HepG2 (cell line): Measurements from ENCODE around the gene CBX2. TPM values are rescaled to one million over a fixed set of nuclear protein-coding genes. Genes with fewer than 3 reads are reported as not detected.

Experiments used
- ATAC-seq: fragments of 200-7000 bp; cut with Tn5 transposase; 3 replicates; pipeline ENCODE4 v1.9.1; 2020; ENCODE audit warnings: mild to moderate bottlenecking, moderate library complexity
- BruUV-seq: library from RNA; stranded (reverse); fragments of 400-500 nt; replicated peaks from 2 replicates; lab custom pipeline; 2021; lab: Mats Ljungman, UMichigan
- CTCF ChIA-PET: fragments of 300-600 bp; formaldehyde crosslinking; extraction: SDS; loops from one replicate; lab custom pipeline; 2021; ENCODE audit warnings: low total read pairs, inconsistent platforms, low intra/inter-chr PET ratio; lab: Yijun Ruan, JAX
- POLR2A ChIA-PET: fragments of 350-600 bp; sonication (Branson Sonifier 250); formaldehyde crosslinking; loops from one replicate; lab custom pipeline; 2020; ENCODE audit warnings: antibody characterized with exemption, inconsistent platforms; lab: Yijun Ruan, JAX
- DNase-seq: peaks from one replicate; pipeline ENCODE4 v3.0.0-alpha.2; 2015; ENCODE audit warnings: low spot score
- FAIRE-seq: peaks from 3 replicates; lab custom pipeline; 2011; peaks lifted over from hg19 to GRCh38; lab: Jason Lieb, UNC
- H2AFZ ChIP-seq: one replicate; pipeline ENCODE4 v1.6.1; 2011; ENCODE audit warnings: low read length, inconsistent platforms
- H3K27ac ChIP-seq: fragments of 300-600 bp; 3 replicates; pipeline ENCODE4 v1.8.0; 2011; ENCODE audit warnings: mixed run types, mild to moderate bottlenecking, mixed read lengths, low read length, inconsistent platforms; ENCODE audit not compliant: insufficient read depth; ENCODE audit errors: extremely low read length
- H3K27me3 ChIP-seq, 2 experiments: fragments of 200-600 bp in 1 of 2; 2 replicates in 1 of 2; 3 replicates in 1 of 2; pipeline versions ENCODE4 v1.6.0 to v1.8.0; 2011; ENCODE audit warnings: low read length in 2 of 2, mild to moderate bottlenecking in 2 of 2, moderate library complexity in 2 of 2, inconsistent platforms in 1 of 2; ENCODE audit not compliant: insufficient read depth in 2 of 2, control insufficient read depth in 1 of 2
- H3K36me3 ChIP-seq, 2 experiments: fragments of 200-600 bp in 1 of 2; replicated peaks in 1 of 2; 2 replicates in 1 of 2; 3 replicates in 1 of 2; pipeline versions ENCODE4 v1.5.1 to v1.8.0; 2011; ENCODE audit warnings: low read length in 2 of 2, inconsistent platforms in 1 of 2; ENCODE audit not compliant: insufficient read depth in 2 of 2, control insufficient read depth in 1 of 2
- H3K4me1 ChIP-seq: 2 replicates; pipeline ENCODE4 v1.5.1; 2012; ENCODE audit warnings: low read length, inconsistent platforms; ENCODE audit not compliant: insufficient read depth
- H3K4me2 ChIP-seq: 2 replicates; pipeline ENCODE4 v1.6.0; 2011; ENCODE audit warnings: low read depth, low read length, inconsistent platforms
- H3K4me3 ChIP-seq, 3 experiments: fragments of 200-600 bp in 1 of 3; sonication (generic), shearing (Covaris generic) in 1 of 3; replicated peaks in 1 of 3; 2 replicates each; pipeline ENCODE4 v1.5.1; 2011 to 2016; ENCODE audit warnings: low read length in 3 of 3, inconsistent platforms in 2 of 3, low read depth in 2 of 3, mild to moderate bottlenecking in 2 of 3, control low read depth in 1 of 3, mixed read lengths in 1 of 3; ENCODE audit not compliant: insufficient read depth in 1 of 3
- H3K79me2 ChIP-seq: one replicate; pipeline ENCODE4 v1.6.1; 2011; ENCODE audit warnings: low read length, inconsistent platforms; ENCODE audit not compliant: insufficient read depth
- H3K9ac ChIP-seq: 2 replicates; pipeline ENCODE4 v1.6.0; 2011; ENCODE audit warnings: mild to moderate bottlenecking, low read depth, low read length, inconsistent platforms; ENCODE audit not compliant: insufficient read depth
- H3K9me3 ChIP-seq: 2 replicates; pipeline ENCODE4 v1.5.1; 2012; ENCODE audit warnings: mild to moderate bottlenecking, low read length
- H4K20me1 ChIP-seq: 2 replicates; pipeline ENCODE4 v1.6.0; 2011; ENCODE audit warnings: inconsistent platforms, mild to moderate bottlenecking, low read length, moderate library complexity; ENCODE audit not compliant: insufficient read depth
- ADNP ChIP-seq: sonication (generic); formaldehyde crosslinking; IDR thresholded peaks from 2 replicates; pipeline ENCODE4 v1.4.0; 2020; ENCODE audit warnings: missing genetic modification reagents
- BORCS8-MEF2B ChIP-seq: sonication (generic); formaldehyde crosslinking; IDR thresholded peaks from 2 replicates; pipeline ENCODE4 v1.8.0; 2022; ENCODE audit warnings: mild to moderate bottlenecking, missing genetic modification reagents
- CEBPB ChIP-seq: IDR thresholded peaks from 2 replicates; pipeline ENCODE4 v1.6.1; 2011; ENCODE audit warnings: low read depth, low read length, improper control_type of control experiment, borderline replicate concordance
- HNRNPL ChIP-seq: fragments of 200-400 bp; formaldehyde crosslinking; IDR thresholded peaks from 2 replicates; pipeline ENCODE4 v1.6.1; 2017; ENCODE audit warnings: mild to moderate bottlenecking, low read depth, low read length
- HOXA3 ChIP-seq: sonication (generic); formaldehyde crosslinking; IDR thresholded peaks from 2 replicates; pipeline ENCODE4 v1.5.0; 2020; ENCODE audit warnings: missing genetic modification reagents
- KLF13 ChIP-seq: sonication (generic); formaldehyde crosslinking; IDR thresholded peaks from 2 replicates; pipeline ENCODE4 v1.4.0; 2020; ENCODE audit warnings: mild to moderate bottlenecking, missing genetic modification reagents
- NBN ChIP-seq: fragments of 450-650 bp; conservative IDR thresholded peaks from 2 replicates; pipeline ENCODE4 v1.6.1; 2017
- NR2C2 ChIP-seq: sonication (generic); formaldehyde crosslinking; IDR thresholded peaks from 2 replicates; pipeline ENCODE4 v1.4.0; 2020; ENCODE audit warnings: missing genetic modification reagents, mild to moderate bottlenecking, moderate library complexity, borderline replicate concordance
- RARA ChIP-seq: IDR thresholded peaks from 2 replicates; pipeline ENCODE4 v1.6.1; 2016; ENCODE audit warnings: missing genetic modification reagents, missing compliant biosample characterization
- ZBTB38 ChIP-seq: sonication (generic); formaldehyde crosslinking; IDR thresholded peaks from 2 replicates; pipeline ENCODE4 v1.5.1; 2020; ENCODE audit warnings: mild to moderate bottlenecking, missing genetic modification reagents
- ZNF816 ChIP-seq: sonication (generic); formaldehyde crosslinking; IDR thresholded peaks from 2 replicates; pipeline ENCODE4 v1.8.0; 2022; ENCODE audit warnings: missing genetic modification reagents, mild to moderate bottlenecking, borderline replicate concordance
- WGBS: methylation state at CpG from one replicate; pipeline ENCODE4 v1.1.6; 2017; ENCODE audit warnings: low lambda C conversion rate; 5-methylcytosine and 5-hydroxymethylcytosine counted together
- in situ Hi-C: cut with HindIII; loops from 2 replicates; pipeline ENCODE4 v1.10.0; 2017; ENCODE audit warnings: low pct_unique_long_range_greater_than_20kb; ENCODE audit not compliant: extremely low pct_ligation_motif_present
- intact Hi-C: fragments of 100-400 bp; cut with micrococcal nuclease; formaldehyde crosslinking; loops from one replicate; pipeline ENCODE4 v1.10.0; 2022; ENCODE audit not compliant: unreplicated experiment
- polyA plus RNA-seq, 8 experiments: library from polyadenylated mRNA; depleted of rRNA in 3 of 8; stranded (reverse) in 7 of 8; unstranded in 1 of 8; fragments of >200 nt; fragmentation: Illumina TruSeq in 4 of 8; extraction: Trizol in 4 of 8; gene quantifications; 2 replicates each; pipeline versions ENCODE4 v1.2.1 to v1.2.3, GENCODE V29; 2011 to 2016; ENCODE audit warnings: low read depth in 4 of 8, missing spikeins in 1 of 8, mixed read lengths in 1 of 8; ENCODE audit not compliant: insufficient read depth in 1 of 8
- total RNA-seq, 5 experiments: library from RNA; depleted of rRNA; stranded (reverse); fragments of >200 nt; fragmentation: Illumina TruSeq; extraction: Trizol; gene quantifications; 2 replicates each; pipeline ENCODE4 v1.2.3, GENCODE V29; 2016; ENCODE audit warnings: low read depth in 1 of 5

CBX2 gene
- total and polyA plus RNA-seq, 2 of the 13 experiments (the other 11 are each of a cell fraction or from before 2014, with no cell fraction given), result 14.5 to 31.1 TPM

DNA sequence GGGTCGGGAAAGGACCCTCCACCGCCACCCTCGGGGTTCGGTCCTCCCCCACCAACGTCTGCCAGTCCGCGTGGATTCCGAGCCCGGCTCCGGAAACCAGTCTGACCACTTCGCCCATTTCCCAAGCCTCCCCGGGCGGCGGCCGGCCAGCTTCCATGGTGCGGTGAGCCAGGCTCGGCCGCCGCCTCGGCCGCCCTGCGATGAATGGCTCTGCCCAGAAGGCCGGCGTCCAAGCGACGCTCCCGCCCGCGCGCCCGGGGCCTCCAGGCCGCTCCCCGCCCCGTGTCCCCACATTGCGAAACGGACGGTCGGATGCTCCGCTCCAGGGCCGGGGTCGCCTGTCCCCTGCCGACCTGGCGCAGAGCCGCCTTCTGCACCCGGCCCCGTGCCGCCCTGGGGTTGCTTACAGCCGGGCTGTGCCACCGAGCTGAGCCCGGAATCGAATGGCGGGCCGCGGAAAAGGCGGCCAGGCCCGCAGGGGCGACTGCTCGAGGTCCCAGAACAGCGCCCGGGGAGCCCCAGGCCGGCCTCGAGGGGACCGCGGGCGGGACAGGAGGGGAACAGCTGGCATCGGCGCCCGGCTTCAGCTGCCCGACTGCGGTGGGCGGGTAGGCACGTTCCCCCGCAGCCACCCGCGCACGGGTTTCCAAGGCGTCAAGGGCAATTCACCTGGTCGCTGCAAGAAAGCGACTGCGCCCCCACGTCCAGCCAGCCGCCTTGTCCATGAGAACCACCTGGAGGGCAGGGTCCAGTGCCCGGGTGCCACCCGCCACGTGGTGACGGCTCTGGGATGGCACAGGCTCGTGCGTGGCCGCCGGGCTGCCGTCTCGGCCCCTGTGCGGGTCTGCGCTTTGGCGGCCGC lies 37.3 kb downstream of the CBX2 start:
- Histone ChIP-seq H4K20me1 (no peaks in the 10 kb centered on the region), H2AFZ (no peak overlapping the region), H3K36me3 (no peaks in the 10 kb centered on the region), H3K27ac (no peak overlapping the region), H3K4me3 (no peak overlapping the region), H3K79me2 (no peaks in the 10 kb centered on the region), H3K4me2 (no peak overlapping the region), H3K27me3 (peaks cover 9 to 59% of the 10 kb centered on the region in 2 experiments), H3K9me3 (no peaks in the 10 kb centered on the region), H3K9ac (no peak overlapping the region), H3K4me1 (peaks cover 56% of the 10 kb centered on the region)
- 92% methylated on average over 88 of the region's 96 CpGs for WGBS
- no TSS peak for BruUV-seq
- CTCF ChIA-PET, result no interaction called here
- in situ Hi-C loops (loop anchor here (5.0 kb wide), 1 partner anchor 177 kb away; no protein-coding TSS in a partner anchor), intact Hi-C loops (no loop called here)
- no peak for ATAC-seq
- no peak for DNase-seq
- no peak for FAIRE-seq
- no peak for TF ChIP-seq KLF13 (CRISPR knock-in tag)
- no peak for TF ChIP-seq BORCS8-MEF2B (CRISPR knock-in tag)
- TF ChIP-seq HNRNPL, result peak; percentile 85
- TF ChIP-seq ZBTB38 (CRISPR knock-in tag), result 0 out of 2 replicates have a peak, but pooled peaks have one; percentile 42
- no peak for TF ChIP-seq RARA (CRISPR knock-in tag)
- no peak for TF ChIP-seq NR2C2
- TF ChIP-seq CEBPB, result peak; percentile 45; the same call in 1 of the 2 replicates
- TF ChIP-seq ADNP (CRISPR knock-in tag), result no peak
- no peak for TF ChIP-seq NBN
- TF ChIP-seq HOXA3, result 0 out of 2 replicates have a peak, but pooled peaks have one; percentile 9
- no peak for TF ChIP-seq ZNF816 (CRISPR knock-in tag)
- POLR2A ChIA-PET, result interaction anchor here (2.6 to 16.5 kb wide), 2 partner anchors 17 to 178 kb away, joined by 17 to 274 read pairs; no protein-coding TSS in a partner anchor
